H1 (cell line): ENCODE measurements around the gene FRMD3. TPM values are rescaled to one million over a fixed set of nuclear protein-coding genes. Genes with fewer than 3 reads are reported as not detected.

Experiments
- CTCF ChIA-PET: fragments of 300-600 bp; sonication (Branson Sonifier 250); formaldehyde crosslinking; loops from one replicate; lab custom pipeline; 2021; ENCODE audit not compliant: partially characterized antibody; lab: Charles Lee
- POLR2A ChIA-PET: fragments of 300-600 bp; sonication (Branson Sonifier 250); formaldehyde crosslinking; loops from one replicate; lab custom pipeline; 2021; ENCODE audit warnings: inconsistent platforms; ENCODE audit not compliant: partially characterized antibody; lab: Charles Lee
- DNase-seq, 2 experiments: peaks; one replicate each; pipeline versions ENCODE4 v3.0.0 to v3.0.0-alpha.2; 2010 to 2022; ENCODE audit warnings: low spot score in 2 of 2, low read depth in 1 of 2, mixed read lengths in 1 of 2
- FAIRE-seq: peaks from 2 replicates; lab custom pipeline; 2011; peaks lifted over from hg19 to GRCh38; lab: Jason Lieb, UNC
- H2AFZ ChIP-seq: 2 replicates; pipeline ENCODE4 v1.8.1; 2012; ENCODE audit warnings: low read length, inconsistent platforms
- H2AK5ac ChIP-seq: 2 replicates; pipeline ENCODE4 v1.6.1; 2013; ENCODE audit warnings: low read depth, low read length
- H2BK120ac ChIP-seq: replicated peaks from 2 replicates; pipeline ENCODE3; 2013; ENCODE audit warnings: low read depth, low read length, inconsistent platforms
- H2BK12ac ChIP-seq: 2 replicates; pipeline ENCODE4 v1.6.1; 2013; ENCODE audit warnings: low read depth, low read length
- H2BK15ac ChIP-seq: 2 replicates; pipeline ENCODE4 v1.6.1; 2013; ENCODE audit warnings: low read length
- H2BK20ac ChIP-seq: 2 replicates; pipeline ENCODE4 v1.6.1; 2013; ENCODE audit warnings: low read length
- H2BK5ac ChIP-seq: 2 replicates; pipeline ENCODE4 v1.6.1; 2013; ENCODE audit warnings: low read depth, low read length
- H3K14ac ChIP-seq: 2 replicates; pipeline ENCODE4 v1.6.1; 2013; ENCODE audit warnings: inconsistent platforms; ENCODE audit not compliant: insufficient read length
- H3K18ac ChIP-seq: 2 replicates; pipeline ENCODE4 v1.6.1; 2013; ENCODE audit warnings: low read length; ENCODE audit errors: extremely low read depth
- H3K23ac ChIP-seq: 2 replicates; pipeline ENCODE4 v1.6.1; 2013; ENCODE audit warnings: inconsistent platforms; ENCODE audit not compliant: insufficient read length
- H3K23me2 ChIP-seq: 2 replicates; pipeline ENCODE4 v1.6.1; 2013; ENCODE audit warnings: low read depth, low read length
- H3K27ac ChIP-seq: 2 replicates; pipeline ENCODE4 v1.6.1; 2011; ENCODE audit warnings: low read depth, low read length, inconsistent platforms
- H3K27me3 ChIP-seq, 4 experiments: replicated peaks in 1 of 4; 1 replicate in 1 of 4; 2 replicates in 3 of 4; pipeline versions ENCODE4 v1.6.1 to v1.8.1; 2011 to 2013; ENCODE audit warnings: low read length in 3 of 4, mild to moderate bottlenecking in 3 of 4, inconsistent platforms in 2 of 4, mixed read lengths in 2 of 4, moderate library complexity in 1 of 4; ENCODE audit not compliant: control insufficient read depth in 3 of 4, insufficient read depth in 3 of 4; ENCODE audit errors: extremely low read depth in 1 of 4
- H3K36me3 ChIP-seq, 4 experiments: 2 replicates each; pipeline versions ENCODE4 v1.6.1 to v1.8.1; 2011 to 2013; ENCODE audit warnings: mild to moderate bottlenecking in 4 of 4, low read length in 3 of 4, moderate library complexity in 2 of 4, control low read depth in 1 of 4, inconsistent platforms in 1 of 4; ENCODE audit not compliant: insufficient read depth in 4 of 4, control insufficient read depth in 2 of 4
- H3K4ac ChIP-seq: replicated peaks from 2 replicates; pipeline ENCODE3; 2013; ENCODE audit warnings: low read length, low read depth, mixed read lengths, inconsistent platforms; ENCODE audit not compliant: insufficient read length
- H3K4me1 ChIP-seq, 4 experiments: replicated peaks in 1 of 4; 1 replicate in 1 of 4; 2 replicates in 3 of 4; pipeline versions ENCODE4 v1.6.1 to v1.8.1; 2011 to 2013; ENCODE audit warnings: low read length in 3 of 4, inconsistent platforms in 2 of 4, mixed read lengths in 1 of 4; ENCODE audit not compliant: insufficient read depth in 4 of 4, control insufficient read depth in 3 of 4
- H3K4me2 ChIP-seq, 2 experiments: 2 replicates each; pipeline versions ENCODE4 v1.6.1 to v1.8.1; 2011 to 2013; ENCODE audit warnings: low read depth in 2 of 2, low read length in 2 of 2, control low read depth in 1 of 2, inconsistent platforms in 1 of 2, mild to moderate bottlenecking in 1 of 2; ENCODE audit not compliant: insufficient read depth in 1 of 2
- H3K4me3 ChIP-seq, 4 experiments: fragments of 200-600, 300-600 bp in 1 of 4; sonication (generic), shearing (Covaris generic), sonication (Bioruptor Twin) in 1 of 4; 2 replicates each; pipeline versions ENCODE4 v1.5.1 to v1.8.1; 2011 to 2016; ENCODE audit warnings: low read length in 4 of 4, low read depth in 3 of 4, control low read depth in 2 of 4, inconsistent platforms in 2 of 4, mild to moderate bottlenecking in 2 of 4, mixed read lengths in 1 of 4, moderate library complexity in 1 of 4; ENCODE audit not compliant: insufficient read depth in 2 of 4; ENCODE audit errors: extremely low read depth in 1 of 4
- H3K56ac ChIP-seq: replicated peaks from 2 replicates; pipeline ENCODE3; 2013; ENCODE audit warnings: low read depth, mild to moderate bottlenecking, mixed read lengths, low read length, inconsistent platforms; ENCODE audit not compliant: insufficient read length
- H3K79me1 ChIP-seq: 2 replicates; pipeline ENCODE4 v1.6.1; 2013; ENCODE audit warnings: low read depth, low read length, control low read depth
- H3K79me2 ChIP-seq, 2 experiments: 2 replicates each; pipeline versions ENCODE4 v1.6.1 to v1.8.1; 2012 to 2013; ENCODE audit warnings: low read length in 2 of 2, mild to moderate bottlenecking in 2 of 2, inconsistent platforms in 1 of 2; ENCODE audit not compliant: insufficient read depth in 2 of 2, control insufficient read depth in 1 of 2
- H3K9ac ChIP-seq, 4 experiments: replicated peaks in 1 of 4; 1 replicate in 1 of 4; 2 replicates in 3 of 4; pipeline versions ENCODE4 v1.6.1 to v1.8.1; 2011 to 2013; ENCODE audit warnings: low read depth in 3 of 4, low read length in 3 of 4, control low read depth in 2 of 4, mild to moderate bottlenecking in 2 of 4, moderate library complexity in 2 of 4, inconsistent platforms in 1 of 4; ENCODE audit errors: extremely low read depth in 1 of 4
- H3K9me3 ChIP-seq, 2 experiments: 2 replicates each; pipeline versions ENCODE4 v1.6.1 to v1.8.1; 2012 to 2013; ENCODE audit warnings: mild to moderate bottlenecking in 2 of 2, moderate library complexity in 2 of 2, control low read depth in 1 of 2, inconsistent platforms in 1 of 2, low read depth in 1 of 2, low read length in 1 of 2, mixed read lengths in 1 of 2; ENCODE audit not compliant: insufficient read depth in 2 of 2
- H4K20me1 ChIP-seq, 2 experiments: replicated peaks in 1 of 2; 2 replicates each; pipeline versions ENCODE3 to v1.8.1; 2011 to 2013; ENCODE audit warnings: inconsistent platforms in 2 of 2, low read length in 2 of 2, mild to moderate bottlenecking in 1 of 2; ENCODE audit not compliant: insufficient read depth in 2 of 2, control insufficient read depth in 1 of 2
- H4K5ac ChIP-seq: 2 replicates; pipeline ENCODE4 v1.6.1; 2013; ENCODE audit warnings: low read length, low read depth, mixed read lengths, inconsistent platforms; ENCODE audit not compliant: insufficient read length
- H4K8ac ChIP-seq: 2 replicates; pipeline ENCODE4 v1.8.0; 2013; ENCODE audit warnings: mild to moderate bottlenecking, moderate library complexity, low read length, inconsistent platforms; ENCODE audit not compliant: insufficient read depth; ENCODE audit errors: extremely low read depth
- H4K91ac ChIP-seq: replicated peaks from 2 replicates; pipeline ENCODE3; 2013; ENCODE audit warnings: low read length, mixed read lengths, inconsistent platforms; ENCODE audit not compliant: insufficient read length
- WGBS, 2 experiments: shearing (Covaris generic) in 1 of 2; methylation state at CpG; one replicate each; pipeline versions ENCODE4 v1.1.6 to v1.1.7; 2013 to 2015; ENCODE audit warnings: low lambda C conversion rate in 2 of 2, mixed read lengths in 2 of 2, inconsistent platforms in 1 of 2, low coverage in 1 of 2, missing lambda C conversion rate in 1 of 2; ENCODE audit not compliant: insufficient replicate concordance in 2 of 2, insufficient coverage in 1 of 2, insufficient read length in 1 of 2; ENCODE audit errors: extremely low coverage in 1 of 2, missing lambda C conversion rate in 1 of 2; 5-methylcytosine and 5-hydroxymethylcytosine counted together
- polyA plus RNA-seq, 7 experiments: library from polyadenylated mRNA; depleted of rRNA in 3 of 7; stranded (reverse) in 5 of 7; unstranded in 2 of 7; fragments of >200 nt in 5 of 7; fragments of 200-250 nt in 2 of 7; gene quantifications; 1 replicate in 5 of 7; 2 replicates in 1 of 7; 4 replicates in 1 of 7; pipeline versions ENCODE4 v1.2.1 to v1.2.3, GENCODE V29; 2011 to 2013; ENCODE audit warnings: missing spikeins in 2 of 7, mixed read lengths in 2 of 7
- total RNA-seq: library from RNA; stranded (reverse); fragmentation: NEBNext Ultra II Directional; extraction: Animal tissue kit (Norgen Biotek cat#: 25700); gene quantifications from 2 replicates; pipeline ENCODE4 v1.2.1, GENCODE V29; 2021

The FRMD3 gene
- total and polyA plus RNA-seq, 2 of the 8 experiments (the other 6 are each of a cell fraction or from before 2014, with no cell fraction given): 0.15 to 1.4 TPM

DNA sequence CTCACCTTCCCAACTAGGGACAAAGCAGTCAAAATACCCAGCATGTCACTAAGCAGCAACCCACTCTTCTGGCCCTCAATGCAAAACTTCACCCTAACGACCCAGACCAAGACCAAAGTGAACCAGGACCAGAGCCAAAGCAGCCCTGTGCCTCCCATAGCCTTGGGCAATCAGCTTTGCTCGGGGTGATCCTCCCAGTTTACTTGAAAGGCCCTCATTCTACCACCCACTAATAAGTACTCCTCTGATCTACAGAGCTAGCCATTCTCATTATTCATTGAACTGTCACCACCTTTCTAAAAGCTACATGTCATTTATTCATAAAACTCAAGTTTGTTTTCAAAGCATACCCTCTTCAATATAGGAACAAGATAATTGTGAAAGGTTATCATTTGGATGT is 221.0 kb downstream of the FRMD3 start:
- CTCF ChIA-PET: interaction anchor here (1.0 to 1.3 kb wide), 3 partner anchors 8 to 226 kb away, joined by 3 to 5 read pairs (median 4); no protein-coding TSS in a partner anchor
- FAIRE-seq: no peak

More for the DNA sequence above, 221.0 kb downstream of the FRMD3 start:
- H3K27me3 ChIP-seq: no peaks in the 10 kb centered on the region
- no peak overlapping the region for H3K4ac ChIP-seq
- no peak overlapping the region for H2BK12ac ChIP-seq
- no peak overlapping the region for H2BK15ac ChIP-seq
- H3K4me3 ChIP-seq: no peak overlapping the region
- H3K9me3 ChIP-seq: no peaks in the 10 kb centered on the region
- no peak overlapping the region for H4K5ac ChIP-seq
- H3K36me3 ChIP-seq: no peaks in the 10 kb centered on the region
- H3K4me1 ChIP-seq: no peaks in the 10 kb centered on the region
- POLR2A ChIA-PET: no interaction called here
- no peaks in the 10 kb centered on the region for H3K23me2 ChIP-seq
- H3K23ac ChIP-seq: no peak overlapping the region
- H3K27ac ChIP-seq: no peak overlapping the region
- H2BK20ac ChIP-seq: no peak overlapping the region
- no peak overlapping the region for H3K18ac ChIP-seq
- no peak overlapping the region for H3K4me2 ChIP-seq
- no peak overlapping the region for H3K9ac ChIP-seq
- no peak overlapping the region for H2AFZ ChIP-seq
- H3K79me1 ChIP-seq: no peaks in the 10 kb centered on the region
- H3K79me2 ChIP-seq: no peaks in the 10 kb centered on the region
- WGBS, 2 experiments: 78% methylated on average over 2 of the region's 2 CpGs; no CpG with 5 or more reads in 1 of the 2 experiments
- no peak overlapping the region for H4K8ac ChIP-seq
- no peaks in the 10 kb centered on the region for H4K20me1 ChIP-seq
- H3K14ac ChIP-seq: no peak overlapping the region
- no peak overlapping the region for H3K56ac ChIP-seq
- no peak overlapping the region for H2BK120ac ChIP-seq
- H4K91ac ChIP-seq: no peak overlapping the region
- no peak overlapping the region for H2AK5ac ChIP-seq
- H2BK5ac ChIP-seq: no peak overlapping the region; the same call in 1 of the 2 replicates
- no peak for DNase-seq
